SK-N-MC (cell line): ENCODE measurements around the gene CAV2.

Source experiments
- DNase-seq: peaks from one replicate; pipeline ENCODE4 v3.0.0-alpha.2; 2011; ENCODE audit warnings: low read depth, low spot score
- H3K27ac ChIP-seq: fragments of 200-600 bp; sonication (generic); 2 replicates; pipeline ENCODE4 v1.5.1; 2016; ENCODE audit warnings: mixed run types
- H3K36me3 ChIP-seq: fragments of 200-600 bp; sonication (generic); 2 replicates; pipeline ENCODE4 v1.6.1; 2017; ENCODE audit warnings: antibody characterized with exemption, low read length, mixed read lengths; ENCODE audit not compliant: insufficient read depth
- H3K4me3 ChIP-seq: fragments of 200-600 bp; sonication (generic); 2 replicates; pipeline ENCODE4 v1.5.1; 2016
- H3K9ac ChIP-seq: fragments of 200-600 bp; sonication (generic); 2 replicates; pipeline ENCODE4 v1.8.0; 2017; ENCODE audit warnings: mixed run types, mixed read lengths; ENCODE audit not compliant: insufficient read length
- H3K9me3 ChIP-seq: fragments of 200-600 bp; sonication (generic); 2 replicates; pipeline ENCODE4 v1.6.1; 2017; ENCODE audit warnings: low read depth, mild to moderate bottlenecking, antibody characterized with exemption, low read length, moderate library complexity, mixed read lengths
- EZH2 ChIP-seq: fragments of 200-600 bp; sonication (generic); IDR thresholded peaks from one replicate; pipeline ENCODE4 v1.6.1; 2017; ENCODE audit warnings: antibody characterized with exemption
- FOXP2 ChIP-seq: optimal IDR thresholded peaks from 2 replicates; pipeline ENCODE3; 2011; ENCODE audit warnings: mild to moderate bottlenecking, moderate library complexity; ENCODE audit not compliant: insufficient read depth; ENCODE audit errors: extremely low read length, control extremely low read depth
- POLR2AphosphoS5 ChIP-seq: IDR thresholded peaks from 2 replicates; pipeline ENCODE4 v1.6.1; 2012; ENCODE audit warnings: mild to moderate bottlenecking, low read depth, low read length, borderline replicate concordance

CAV2 gene

GRCh38 chr7:116542618-116543017 is 43.1 kb downstream of the CAV2 start:
- Histone ChIP-seq H3K27ac (peak overlapping the region; percentile 32), H3K36me3 (peaks cover 100% of the 10 kb centered on the region), H3K4me3 (no peak overlapping the region), H3K9me3 (no peaks in the 10 kb centered on the region), H3K9ac (no peak overlapping the region)
- TF ChIP-seq FOXP2 (no peak), EZH2 (no peak), POLR2AphosphoS5 (no peak)
- DNase-seq = no peak

GRCh38 chr7:116543664-116544063 is 44.1 kb downstream of the CAV2 start:
- Histone ChIP-seq H3K36me3 (peaks cover 100% of the 10 kb centered on the region), H3K27ac (peak overlapping the region; percentile 33), H3K4me3 (no peak overlapping the region), H3K9ac (no peak overlapping the region), H3K9me3 (no peaks in the 10 kb centered on the region)
- TF ChIP-seq EZH2 = no peak
- TF ChIP-seq POLR2AphosphoS5 = no peak
- no peak for TF ChIP-seq FOXP2
- DNase-seq = no peak

GRCh38 chr7:116544487-116544886 is 44.9 kb downstream of the CAV2 start:
- Histone ChIP-seq H3K4me3 (no peak overlapping the region), H3K9me3 (no peaks in the 10 kb centered on the region), H3K9ac (no peak overlapping the region), H3K36me3 (peaks cover 98% of the 10 kb centered on the region), H3K27ac (peak overlapping the region; percentile 33)
- TF ChIP-seq EZH2 = no peak
- no peak for TF ChIP-seq FOXP2
- TF ChIP-seq POLR2AphosphoS5 = no peak
- DNase-seq = no peak

GRCh38 chr7:116545411-116545993 is 46.0 kb downstream of the CAV2 start:
- H3K4me3 ChIP-seq = no peak overlapping the region
- DNase-seq = no peak
- no peak overlapping the region for H3K9ac ChIP-seq
- peaks cover 98% of the 10 kb centered on the region for H3K36me3 ChIP-seq
- H3K9me3 ChIP-seq = no peaks in the 10 kb centered on the region
- TF ChIP-seq EZH2 (no peak), POLR2AphosphoS5 (no peak), FOXP2 (no peak)
- H3K27ac ChIP-seq = peak overlapping the region; percentile 33

GRCh38 chr7:116546054-116546453 is 46.5 kb downstream of the CAV2 start:
- Histone ChIP-seq H3K9ac (no peak overlapping the region), H3K4me3 (no peak overlapping the region), H3K9me3 (no peaks in the 10 kb centered on the region), H3K36me3 (peaks cover 98% of the 10 kb centered on the region), H3K27ac (no peak overlapping the region; the same call in 1 of the 2 replicates)
- TF ChIP-seq EZH2 (no peak), FOXP2 (no peak), POLR2AphosphoS5 (no peak)
- DNase-seq = no peak

GRCh38 chr7:116546916-116547315 is 47.4 kb downstream of the CAV2 start:
- Histone ChIP-seq H3K36me3 (peaks cover 98% of the 10 kb centered on the region), H3K4me3 (no peak overlapping the region), H3K9ac (no peak overlapping the region), H3K9me3 (no peaks in the 10 kb centered on the region), H3K27ac (0 out of 2 replicates have a peak overlapping the region, but pooled peaks have one; percentile 30)
- DNase-seq = no peak
- TF ChIP-seq EZH2 (no peak), POLR2AphosphoS5 (no peak), FOXP2 (no peak)

GRCh38 chr7:116547347-116547746 is 47.8 kb downstream of the CAV2 start:
- H3K9ac ChIP-seq = no peak overlapping the region
- no peaks in the 10 kb centered on the region for H3K9me3 ChIP-seq
- no peak overlapping the region for H3K27ac ChIP-seq
- H3K4me3 ChIP-seq = no peak overlapping the region
- H3K36me3 ChIP-seq = peaks cover 98% of the 10 kb centered on the region
- no peak for DNase-seq
- TF ChIP-seq POLR2AphosphoS5 (no peak; the same call in 1 of the 2 replicates), EZH2 (no peak), FOXP2 (no peak)

- no peak overlapping the region for H3K4me3 ChIP-seq
- TF ChIP-seq EZH2 = no peak
- no peak overlapping the region for H3K9ac ChIP-seq
Observed at GRCh38 chr7:116548506-116548905, 49.0 kb downstream of the CAV2 start.

GRCh38 chr7:116549370-116549769 is 49.8 kb downstream of the CAV2 start:
- Histone ChIP-seq H3K36me3 (peaks cover 98% of the 10 kb centered on the region), H3K4me3 (no peak overlapping the region), H3K27ac (peak overlapping the region; percentile 72; the same call in 1 of the 2 replicates), H3K9ac (no peak overlapping the region), H3K9me3 (no peaks in the 10 kb centered on the region)
- no peak for DNase-seq
- no peak for TF ChIP-seq EZH2
- no peak for TF ChIP-seq FOXP2
- TF ChIP-seq POLR2AphosphoS5 = no peak

More at GRCh38 chr7:116548506-116548905, 49.0 kb downstream of the CAV2 start:
- Histone ChIP-seq H3K9me3 (no peaks in the 10 kb centered on the region), H3K36me3 (peaks cover 98% of the 10 kb centered on the region), H3K27ac (peak overlapping the region; percentile 40; the same call in 1 of the 2 replicates)
- DNase-seq = no peak
